ENCODE results near the gene PCBP3.

PCBP3 gene

GRCh38 chr21:45900034-45900868, 256.7 kb downstream of the PCBP3 start:
- no peaks in the 10 kb centered on the region for H3K4me1 ChIP-seq (ENCODE audit: control insufficient read depth, insufficient read depth, low read length)
- H3K27ac ChIP-seq (ENCODE audit: low read length) = no peak overlapping the region
- no peaks in the 10 kb centered on the region for H3K9me3 ChIP-seq (ENCODE audit: control insufficient read depth, insufficient read depth, low read length)
- no peaks in the 10 kb centered on the region for H3K27me3 ChIP-seq (ENCODE audit: control insufficient read depth, insufficient read depth, low read length)
- no peaks in the 10 kb centered on the region for H3K36me3 ChIP-seq (ENCODE audit: control insufficient read depth, insufficient read depth, low read length)
- no CpG with 5 or more reads among the region's 27 CpGs for WGBS (ENCODE audit: insufficient coverage, insufficient read length)
- no peak overlapping the region for H3K4me3 ChIP-seq (ENCODE audit: low read length)
- DNase-seq (ENCODE audit: low read depth, low spot score) = no peak

- Histone ChIP-seq H3K9me3 (ENCODE audit: control insufficient read depth, insufficient read depth, low read length) (no peaks in the 10 kb centered on the region), H3K4me1 (ENCODE audit: control insufficient read depth, insufficient read depth, low read length) (no peaks in the 10 kb centered on the region), H3K27me3 (ENCODE audit: control insufficient read depth, insufficient read depth, low read length) (no peaks in the 10 kb centered on the region), H3K4me3 (ENCODE audit: low read length) (no peak overlapping the region; the same call in 1 of the 2 replicates), H3K36me3 (ENCODE audit: control insufficient read depth, insufficient read depth, low read length) (no peaks in the 10 kb centered on the region), H3K27ac (ENCODE audit: low read length) (no peak overlapping the region)
- no CpG with 5 or more reads among the region's 15 CpGs for WGBS (ENCODE audit: insufficient coverage, insufficient read length)
- no peak for DNase-seq (ENCODE audit: low read depth, low spot score)
Observed at GRCh38 chr21:45901061-45901690, 257.7 kb downstream of the PCBP3 start.

- Histone ChIP-seq H3K4me3 (ENCODE audit: low read length) (no peak overlapping the region), H3K27me3 (ENCODE audit: control insufficient read depth, insufficient read depth, low read length) (no peaks in the 10 kb centered on the region), H3K36me3 (ENCODE audit: control insufficient read depth, insufficient read depth, low read length) (no peaks in the 10 kb centered on the region), H3K9me3 (ENCODE audit: control insufficient read depth, insufficient read depth, low read length) (no peaks in the 10 kb centered on the region), H3K27ac (ENCODE audit: low read length) (no peak overlapping the region), H3K4me1 (ENCODE audit: control insufficient read depth, insufficient read depth, low read length) (no peaks in the 10 kb centered on the region)
- no peak for DNase-seq (ENCODE audit: low read depth, low spot score)
- WGBS (ENCODE audit: insufficient coverage, insufficient read length) = no CpG with 5 or more reads among the region's 19 CpGs
Observed at GRCh38 chr21:45902292-45902995, 258.9 kb downstream of the PCBP3 start.

DNA sequence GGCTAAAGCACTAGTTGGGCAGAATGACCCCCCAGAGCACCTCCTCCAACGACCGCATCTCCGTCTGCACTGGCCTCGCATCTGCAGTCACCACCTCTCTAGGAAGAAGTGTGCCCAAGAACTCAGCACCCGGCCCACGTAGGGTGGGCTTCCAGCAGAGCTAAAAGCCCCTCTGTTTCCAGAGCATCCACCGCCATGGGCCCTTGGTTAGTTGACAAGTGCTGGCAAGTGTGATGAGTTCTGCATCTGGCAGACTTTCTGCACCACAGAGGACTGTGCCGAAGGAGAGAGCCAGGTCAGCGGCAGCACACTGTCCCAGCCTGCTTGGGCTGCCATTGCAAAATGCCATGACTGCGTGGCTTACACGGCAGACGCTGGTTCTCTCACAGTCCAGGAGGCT, 261.7 kb downstream of the PCBP3 start:
- no CpG with 5 or more reads among the region's 12 CpGs for WGBS (ENCODE audit: insufficient coverage, insufficient read length)
- no peaks in the 10 kb centered on the region for H3K9me3 ChIP-seq (ENCODE audit: control insufficient read depth, insufficient read depth, low read length)
- H3K4me1 ChIP-seq (ENCODE audit: control insufficient read depth, insufficient read depth, low read length) = no peaks in the 10 kb centered on the region; the same call in 1 of the 2 replicates
- H3K27me3 ChIP-seq (ENCODE audit: control insufficient read depth, insufficient read depth, low read length) = no peaks in the 10 kb centered on the region
- DNase-seq (ENCODE audit: low read depth, low spot score) = no peak
- H3K27ac ChIP-seq (ENCODE audit: low read length) = no peak overlapping the region
- H3K36me3 ChIP-seq (ENCODE audit: control insufficient read depth, insufficient read depth, low read length) = no peaks in the 10 kb centered on the region
- no peak overlapping the region for H3K4me3 ChIP-seq (ENCODE audit: low read length)

DNA sequence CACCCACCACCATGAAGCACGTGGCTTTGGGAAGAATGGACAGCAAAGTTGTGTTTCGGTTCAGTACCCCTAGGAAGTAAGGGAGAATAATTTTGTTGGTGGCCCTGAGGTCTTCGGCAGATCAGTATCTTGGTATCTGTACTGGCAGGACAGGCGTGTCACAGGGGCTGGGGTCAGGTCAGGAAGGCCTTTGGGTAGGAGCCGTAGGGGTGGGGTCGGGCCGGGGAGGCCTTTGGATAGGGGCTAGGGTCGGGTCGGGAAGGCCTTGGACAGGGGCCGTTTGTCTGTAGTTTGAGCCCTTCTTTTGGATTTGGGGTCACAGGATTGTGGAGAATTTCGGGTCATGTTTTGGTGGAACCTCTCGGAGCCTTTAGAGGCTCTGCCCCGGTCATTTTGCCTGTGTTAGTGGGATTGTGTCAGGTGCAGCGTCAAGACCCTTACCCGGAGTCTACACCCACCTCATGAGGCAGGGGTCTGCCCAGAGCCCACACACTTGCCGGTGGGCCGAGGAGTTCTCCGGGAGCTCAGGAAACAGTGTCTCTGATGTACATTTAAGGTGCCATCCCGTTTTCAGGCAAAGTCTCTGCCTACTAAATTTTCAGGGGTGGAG, 262.8 kb downstream of the PCBP3 start:
- DNase-seq (ENCODE audit: low read depth, low spot score) = no peak
- Histone ChIP-seq H3K9me3 (ENCODE audit: control insufficient read depth, insufficient read depth, low read length) (no peaks in the 10 kb centered on the region), H3K27me3 (ENCODE audit: control insufficient read depth, insufficient read depth, low read length) (no peaks in the 10 kb centered on the region), H3K4me3 (ENCODE audit: low read length) (no peak overlapping the region), H3K36me3 (ENCODE audit: control insufficient read depth, insufficient read depth, low read length) (no peaks in the 10 kb centered on the region), H3K27ac (ENCODE audit: low read length) (no peak overlapping the region), H3K4me1 (ENCODE audit: control insufficient read depth, insufficient read depth, low read length) (no peaks in the 10 kb centered on the region; the same call in 1 of the 2 replicates)
- WGBS (ENCODE audit: insufficient coverage, insufficient read length) = no CpG with 5 or more reads among the region's 19 CpGs

- Histone ChIP-seq H3K27ac (ENCODE audit: low read length) (no peak overlapping the region), H3K9me3 (ENCODE audit: control insufficient read depth, insufficient read depth, low read length) (no peaks in the 10 kb centered on the region), H3K4me3 (ENCODE audit: low read length) (no peak overlapping the region), H3K36me3 (ENCODE audit: control insufficient read depth, insufficient read depth, low read length) (no peaks in the 10 kb centered on the region), H3K27me3 (ENCODE audit: control insufficient read depth, insufficient read depth, low read length) (no peaks in the 10 kb centered on the region), H3K4me1 (ENCODE audit: control insufficient read depth, insufficient read depth, low read length) (no peaks in the 10 kb centered on the region; the same call in 1 of the 2 replicates)
- DNase-seq (ENCODE audit: low read depth, low spot score) = no peak
- WGBS (ENCODE audit: insufficient coverage, insufficient read length) = no CpG with 5 or more reads among the region's 13 CpGs
Observed at GRCh38 chr21:45906859-45907258, 263.3 kb downstream of the PCBP3 start.

DNA sequence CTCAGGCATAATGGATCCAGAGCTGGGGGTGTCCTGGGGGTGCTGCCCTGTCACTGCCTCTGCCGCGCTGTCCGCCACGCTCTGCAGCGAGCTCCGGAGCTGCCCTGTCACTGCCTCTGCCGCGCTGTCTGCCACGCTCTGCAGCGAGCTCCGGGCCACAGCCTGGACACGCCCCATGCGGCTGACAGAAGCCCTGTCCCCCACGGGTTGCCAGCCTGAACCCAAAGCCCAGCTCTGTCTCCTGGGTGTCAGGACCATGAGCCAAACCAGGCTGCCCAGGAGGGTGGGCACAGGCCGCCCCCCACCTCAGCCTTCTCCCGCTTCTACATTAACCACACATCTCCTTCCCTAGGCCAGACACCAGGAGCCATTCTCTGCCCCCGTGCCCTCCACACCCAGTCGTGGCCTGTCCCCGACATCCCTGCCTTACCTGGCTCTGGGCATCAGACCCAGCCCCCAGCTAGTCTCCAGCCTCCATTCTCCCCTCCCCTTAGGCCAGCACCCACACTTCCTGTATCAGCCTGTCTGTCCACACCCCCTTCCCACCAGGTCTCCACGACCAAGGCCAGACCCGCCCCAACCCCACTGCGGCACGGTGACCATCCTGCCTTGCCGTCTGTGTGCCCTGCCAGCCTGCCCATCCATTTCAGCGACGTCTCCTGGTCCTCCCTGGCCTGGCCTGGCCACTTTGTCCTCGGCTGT, 265.2 kb downstream of the PCBP3 start:
- no peaks in the 10 kb centered on the region; the same call in 1 of the 2 replicates for H3K4me1 ChIP-seq (ENCODE audit: control insufficient read depth, insufficient read depth, low read length)
- H3K4me3 ChIP-seq (ENCODE audit: low read length) = no peak overlapping the region
- no CpG with 5 or more reads among the region's 27 CpGs for WGBS (ENCODE audit: insufficient coverage, insufficient read length)
- H3K9me3 ChIP-seq (ENCODE audit: control insufficient read depth, insufficient read depth, low read length) = no peaks in the 10 kb centered on the region
- DNase-seq (ENCODE audit: low read depth, low spot score) = no peak
- H3K27me3 ChIP-seq (ENCODE audit: control insufficient read depth, insufficient read depth, low read length) = no peaks in the 10 kb centered on the region
- H3K36me3 ChIP-seq (ENCODE audit: control insufficient read depth, insufficient read depth, low read length) = no peaks in the 10 kb centered on the region
- H3K27ac ChIP-seq (ENCODE audit: low read length) = no peak overlapping the region

- Histone ChIP-seq H3K4me3 (ENCODE audit: low read length) (no peak overlapping the region), H3K4me1 (ENCODE audit: control insufficient read depth, insufficient read depth, low read length) (no peaks in the 10 kb centered on the region; the same call in 1 of the 2 replicates), H3K36me3 (ENCODE audit: control insufficient read depth, insufficient read depth, low read length) (no peaks in the 10 kb centered on the region), H3K27ac (ENCODE audit: low read length) (no peak overlapping the region), H3K9me3 (ENCODE audit: control insufficient read depth, insufficient read depth, low read length) (no peaks in the 10 kb centered on the region), H3K27me3 (ENCODE audit: control insufficient read depth, insufficient read depth, low read length) (no peaks in the 10 kb centered on the region)
- WGBS (ENCODE audit: insufficient coverage, insufficient read length) = no CpG with 5 or more reads among the region's 23 CpGs
- no peak for DNase-seq (ENCODE audit: low read depth, low spot score)
Observed at GRCh38 chr21:45909238-45909988, 265.9 kb downstream of the PCBP3 start.

DNA sequence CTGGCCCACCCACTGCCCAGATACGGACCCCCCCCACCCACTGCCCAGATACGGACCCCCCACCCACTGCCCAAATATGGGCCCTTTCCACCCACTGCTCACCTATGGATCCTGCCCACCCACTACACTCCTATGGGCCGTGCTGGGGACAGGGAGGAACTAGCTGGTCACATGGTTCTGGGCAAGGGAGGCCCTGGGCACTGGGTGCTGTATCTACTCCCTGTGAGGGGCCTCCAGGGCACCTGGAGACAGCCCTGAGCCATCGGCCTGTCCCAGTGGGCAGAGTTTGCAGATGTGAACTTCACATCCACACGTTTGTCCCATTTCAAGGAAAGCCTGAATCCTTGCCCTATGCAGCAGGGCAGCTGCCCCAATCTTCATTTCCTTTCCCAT, 266.6 kb downstream of the PCBP3 start:
- Histone ChIP-seq H3K4me3 (ENCODE audit: low read length) (no peak overlapping the region), H3K27ac (ENCODE audit: low read length) (no peak overlapping the region), H3K9me3 (ENCODE audit: control insufficient read depth, insufficient read depth, low read length) (no peaks in the 10 kb centered on the region), H3K36me3 (ENCODE audit: control insufficient read depth, insufficient read depth, low read length) (no peaks in the 10 kb centered on the region), H3K27me3 (ENCODE audit: control insufficient read depth, insufficient read depth, low read length) (no peaks in the 10 kb centered on the region), H3K4me1 (ENCODE audit: control insufficient read depth, insufficient read depth, low read length) (no peaks in the 10 kb centered on the region; the same call in 1 of the 2 replicates)
- no CpG with 5 or more reads among the region's 5 CpGs for WGBS (ENCODE audit: insufficient coverage, insufficient read length)
- no peak for DNase-seq (ENCODE audit: low read depth, low spot score)
